Endothelial cell of umbilical vein (primary cell): ENCODE measurements around the gene CSTF3. TPM values are rescaled to one million over a fixed set of nuclear protein-coding genes. Genes with fewer than 3 reads are reported as not detected.

Experiments used
- BruUV-seq: library from RNA; stranded (reverse); fragments of 400-500 nt; replicated peaks from 2 replicates; lab custom pipeline; 2021; lab: Mats Ljungman, UMichigan
- CTCF ChIA-PET: fragments of 300-600, 350-600 bp; sonication (Branson Sonifier 250); formaldehyde crosslinking; loops from one replicate; lab custom pipeline; 2021; ENCODE audit warnings: antibody characterized with exemption, inconsistent platforms; lab: Charles Lee
- POLR2A ChIA-PET: fragments of 300-600, 350-600 bp; sonication (Branson Sonifier 250); formaldehyde crosslinking; loops from one replicate; lab custom pipeline; 2021; ENCODE audit warnings: antibody characterized with exemption, inconsistent platforms; lab: Charles Lee
- DNase-seq: peaks from one replicate; pipeline ENCODE4 v3.0.0-alpha.2; 2011; ENCODE audit warnings: low read depth, low spot score
- FAIRE-seq: peaks from 2 replicates; lab custom pipeline; 2011; peaks lifted over from hg19 to GRCh38; lab: Jason Lieb, UNC
- H2AFZ ChIP-seq: 2 replicates; pipeline ENCODE4 v1.6.0; 2012; ENCODE audit warnings: low read depth, low read length, control low read depth, inconsistent platforms
- H3K27ac ChIP-seq: 2 replicates; pipeline ENCODE4 v1.5.1; 2011; ENCODE audit warnings: low read depth, mild to moderate bottlenecking, control low read depth, low read length, moderate library complexity; ENCODE audit not compliant: insufficient read depth
- H3K27me3 ChIP-seq, 2 experiments: 2 replicates each; pipeline versions ENCODE4 v1.6.0 to v1.6.1; 2011; ENCODE audit warnings: low read length in 2 of 2, mixed read lengths in 1 of 2; ENCODE audit not compliant: control insufficient read depth in 2 of 2, insufficient read depth in 2 of 2
- H3K36me3 ChIP-seq, 2 experiments: 2 replicates in 1 of 2; 3 replicates in 1 of 2; pipeline ENCODE4 v1.5.1; 2011; ENCODE audit warnings: low read length in 2 of 2, mild to moderate bottlenecking in 1 of 2, moderate library complexity in 1 of 2; ENCODE audit not compliant: control insufficient read depth in 2 of 2, insufficient read depth in 2 of 2; ENCODE audit errors: extremely low read depth in 1 of 2
- H3K4me1 ChIP-seq: 3 replicates; pipeline ENCODE4 v1.5.1; 2011; ENCODE audit warnings: mild to moderate bottlenecking, low read length; ENCODE audit not compliant: control insufficient read depth, insufficient read depth; ENCODE audit errors: extremely low read depth
- H3K4me2 ChIP-seq: 2 replicates; pipeline ENCODE4 v1.6.1; 2011; ENCODE audit warnings: low read length, control low read depth, mixed read lengths; ENCODE audit not compliant: insufficient read depth
- H3K4me3 ChIP-seq, 3 experiments: fragments of 200-600 bp in 1 of 3; sonication (generic), shearing (Covaris generic) in 1 of 3; replicated peaks in 1 of 3; 2 replicates each; pipeline ENCODE4 v1.5.1; 2011 to 2016; ENCODE audit warnings: control low read depth in 3 of 3, low read length in 3 of 3, mild to moderate bottlenecking in 2 of 3, inconsistent platforms in 1 of 3, low read depth in 1 of 3, moderate library complexity in 1 of 3; ENCODE audit not compliant: insufficient read depth in 1 of 3
- H3K79me2 ChIP-seq: 2 replicates; pipeline ENCODE4 v1.6.0; 2012; ENCODE audit warnings: low read length, inconsistent platforms; ENCODE audit not compliant: control insufficient read depth, insufficient read depth
- H3K9ac ChIP-seq: replicated peaks from 2 replicates; pipeline ENCODE3; 2011; ENCODE audit warnings: low read length, control low read depth; ENCODE audit not compliant: insufficient read depth; ENCODE audit errors: extremely low read depth
- H3K9me1 ChIP-seq: replicated peaks from 3 replicates; pipeline ENCODE4 v1.6.0; 2011; ENCODE audit warnings: mild to moderate bottlenecking, low read length; ENCODE audit not compliant: control insufficient read depth, insufficient read depth; ENCODE audit errors: extremely low read depth
- H3K9me3 ChIP-seq: replicated peaks from 2 replicates; pipeline ENCODE4 v1.5.1; 2012; ENCODE audit warnings: low read length, inconsistent platforms; ENCODE audit not compliant: control insufficient read depth, insufficient read depth
- H4K20me1 ChIP-seq: replicated peaks from 2 replicates; pipeline ENCODE3; 2011; ENCODE audit warnings: mild to moderate bottlenecking, low read length; ENCODE audit not compliant: control insufficient read depth, insufficient read depth; ENCODE audit errors: extremely low read depth
- CTCF ChIP-seq, 2 donors: IDR thresholded peaks; 1 replicate in 1 of 2; 2 replicates in 1 of 2; pipeline ENCODE4 v1.5.1; 2011; ENCODE audit warnings: low read length in 2 of 2, mild to moderate bottlenecking in 2 of 2, moderate library complexity in 2 of 2, control low read depth in 1 of 2, inconsistent platforms in 1 of 2, low read depth in 1 of 2; ENCODE audit not compliant: insufficient read depth in 1 of 2; ENCODE audit errors: extremely low read depth in 1 of 2
- EZH2 ChIP-seq: IDR thresholded peaks from 2 replicates; pipeline ENCODE4 v1.6.1; 2012; ENCODE audit warnings: borderline replicate concordance, low read depth, mild to moderate bottlenecking, moderate library complexity, low read length, inconsistent platforms; ENCODE audit not compliant: severe bottlenecking
- FOS ChIP-seq: IDR thresholded peaks from 2 replicates; pipeline ENCODE4 v1.6.1; 2011; ENCODE audit warnings: mild to moderate bottlenecking, low read length, moderate library complexity, borderline replicate concordance; ENCODE audit not compliant: insufficient read depth
- GATA2 ChIP-seq: IDR thresholded peaks from 2 replicates; pipeline ENCODE4 v1.7.0; 2011; ENCODE audit warnings: low read depth, mild to moderate bottlenecking, moderate library complexity, mixed read lengths, low read length; ENCODE audit not compliant: insufficient read length, insufficient read depth
- JUN ChIP-seq: IDR thresholded peaks from 2 replicates; pipeline ENCODE4 v1.6.1; 2011; ENCODE audit warnings: borderline replicate concordance, low read depth; ENCODE audit not compliant: insufficient read length, insufficient read depth
- MAX ChIP-seq: IDR thresholded peaks from 2 replicates; pipeline ENCODE4 v1.6.1; 2011; ENCODE audit not compliant: insufficient read depth, insufficient read length
- MYC ChIP-seq: IDR thresholded peaks from one replicate; pipeline ENCODE4 v1.6.1; 2011; ENCODE audit warnings: mild to moderate bottlenecking, low read depth, low read length
- POLR2A ChIP-seq: IDR thresholded peaks from 2 replicates; pipeline ENCODE4 v1.6.1; 2012; ENCODE audit warnings: low read depth, mild to moderate bottlenecking, control low read depth, low read length
- POLR2AphosphoS5 ChIP-seq: IDR thresholded peaks from 2 replicates; pipeline ENCODE4 v1.6.1; 2012; ENCODE audit warnings: low read depth, mild to moderate bottlenecking, control low read depth, low read length, moderate library complexity; ENCODE audit not compliant: insufficient read depth
- dilution Hi-C: fragments of 300-500 bp; cut with MboI; formaldehyde crosslinking; loops from one replicate; pipeline ENCODE4 v1.15.0; 2019; ENCODE audit warnings: low sequenced_read_pairs; ENCODE audit not compliant: extremely low pct_ligation_motif_present
- intact Hi-C: fragments of 100-400 bp; cut with micrococcal nuclease; formaldehyde crosslinking; loops from one replicate; pipeline ENCODE4 v1.10.0; 2022
- polyA plus RNA-seq, 4 experiments: library from polyadenylated mRNA; depleted of rRNA in 3 of 4; stranded (reverse) in 3 of 4; unstranded in 1 of 4; fragments of >200 nt; gene quantifications; 2 replicates each; pipeline versions ENCODE4 v1.2.1 to v1.2.3, GENCODE V29; 2011 to 2012; ENCODE audit warnings: missing spikeins in 1 of 4
- total RNA-seq: library from RNA; stranded (reverse); gene quantifications from 2 replicates; pipeline ENCODE4 v1.2.3, GENCODE V29; 2021

CSTF3 gene
- total and polyA plus RNA-seq, 2 donors (not counting 3 experiments of a cell fraction or from before 2014, with no cell fraction given) = 18.3 to 46.6 TPM

GRCh38 chr11:33179348-33179803 lies 18.1 kb upstream of the CSTF3 start:
- Histone ChIP-seq H3K4me2 (no peak overlapping the region), H2AFZ (peak overlapping the region; percentile 19), H3K4me3 (no peak overlapping the region), H3K79me2 (no peaks in the 10 kb centered on the region), H3K9me1 (no peaks in the 10 kb centered on the region), H3K9ac (no peak overlapping the region), H3K27me3 (no peaks in the 10 kb centered on the region), H3K9me3 (no peaks in the 10 kb centered on the region), H3K27ac (no peak overlapping the region), H4K20me1 (no peaks in the 10 kb centered on the region), H3K4me1 (peaks cover 2% of the 10 kb centered on the region), H3K36me3 (no peaks in the 10 kb centered on the region)
- TF ChIP-seq CTCF (IDR thresholded peaks at IDR 0.05; ENCODE audit: extremely low read depth in 1 of 2, insufficient read depth in 1 of 2, low read depth in 1 of 2, low read length in 2 of 2) (no peak), FOS (peak; percentile 52), EZH2 (no peak), MAX (no peak), POLR2AphosphoS5 (no peak), GATA2 (no peak), POLR2A (no peak), MYC (no peak), JUN (no peak)
- CTCF ChIA-PET = no interaction called here
- no TSS peak for BruUV-seq
- FAIRE-seq (peak; percentile 78), DNase-seq (peak; percentile 81)
- POLR2A ChIA-PET = no interaction called here
- intact Hi-C loops = no loop called here
- dilution Hi-C loops = no loop called here
